ENCODE measurements around the gene CCSER1.
"Not testable (repeated sequence)": the region's sequence is repeated elsewhere in the genome, so short reads cannot be mapped to it uniquely, and the experiment has no call there.

CCSER1 gene

GRCh38 chr4:91317434-91317833 is 1190.2 kb downstream of the CCSER1 start:
- no peak for DNase-seq

GRCh38 chr4:91319556-91320268 is 1192.5 kb downstream of the CCSER1 start:
- DNase-seq = no peak

DNA sequence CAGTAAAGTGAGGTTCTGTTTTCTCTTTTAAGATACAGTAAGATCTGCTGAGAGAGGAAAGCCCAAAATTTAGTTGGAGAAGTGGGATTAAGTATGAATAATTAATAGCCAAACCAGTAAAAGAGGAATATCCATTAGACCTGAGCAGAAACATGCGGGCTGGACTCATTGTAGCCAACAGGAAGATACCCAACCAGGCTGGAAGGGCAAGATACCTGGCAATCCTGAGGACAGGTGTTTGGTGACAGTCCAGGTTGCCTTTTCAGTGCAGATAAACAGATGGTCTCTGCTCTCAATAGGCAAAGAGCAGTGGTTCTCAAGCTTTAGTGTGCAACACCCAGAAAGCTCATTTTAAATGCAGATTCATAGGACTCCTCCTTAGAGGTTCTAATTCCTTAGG is 1195.8 kb downstream of the CCSER1 start:
- DNase-seq = no peak

GRCh38 chr4:91325495-91325894 is 1198.3 kb downstream of the CCSER1 start:
- DNase-seq = no peak

GRCh38 chr4:91326167-91326566 is 1199.0 kb downstream of the CCSER1 start:
- not testable (repeated sequence) for DNase-seq

DNA sequence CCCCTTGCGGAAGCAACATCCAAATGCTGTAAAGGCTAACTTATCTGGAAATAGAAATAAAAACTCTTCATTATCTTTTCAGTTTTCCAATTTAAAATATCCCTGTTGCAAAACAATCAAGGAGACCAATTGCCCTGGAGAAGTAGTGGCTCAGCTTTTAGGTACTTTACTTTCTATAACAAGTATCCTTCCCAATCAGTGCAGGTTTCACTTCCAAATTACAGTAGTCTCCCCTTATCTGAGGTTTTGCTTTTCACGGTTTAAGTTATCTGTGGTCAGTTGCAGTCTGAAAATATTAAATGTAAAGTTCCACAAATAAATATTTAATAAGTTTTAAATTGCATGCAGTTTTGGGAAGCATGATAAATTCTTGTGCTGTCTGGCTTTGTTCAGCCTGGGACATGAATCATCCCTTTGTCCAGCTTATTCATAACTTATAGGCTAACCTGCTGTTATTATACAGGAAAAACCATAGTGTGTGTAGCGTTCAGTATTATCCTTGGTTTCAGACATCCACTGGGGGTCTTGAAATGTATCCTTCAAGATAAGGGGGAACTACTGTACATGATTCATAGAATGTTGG is 1203.5 kb downstream of the CCSER1 start:
- no peak for DNase-seq

GRCh38 chr4:91340822-91341221 is 1213.6 kb downstream of the CCSER1 start:
- no peak for DNase-seq

DNA sequence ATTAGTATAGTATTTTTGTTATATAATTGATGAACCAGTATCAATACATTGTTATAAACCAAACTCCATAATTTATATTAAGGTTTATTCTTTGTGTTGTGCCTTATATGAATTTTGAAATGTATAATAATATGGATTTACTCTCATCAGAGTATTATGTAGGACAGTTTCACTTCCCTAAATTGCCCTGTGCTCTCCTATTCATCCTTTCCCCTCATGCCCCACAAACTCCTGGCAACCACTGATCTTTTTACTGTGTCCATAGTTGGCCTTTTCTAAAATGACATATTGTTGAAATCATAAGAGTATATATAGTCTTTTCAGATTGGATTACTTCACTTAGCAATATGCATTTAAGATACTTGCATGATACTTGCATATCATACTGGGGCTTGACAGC is 1218.4 kb downstream of the CCSER1 start:
- DNase-seq = no peak

GRCh38 chr4:91356496-91356895 is 1229.3 kb downstream of the CCSER1 start:
- DNase-seq = not testable (repeated sequence)

GRCh38 chr4:91358016-91358415 is 1230.8 kb downstream of the CCSER1 start:
- DNase-seq = not testable (repeated sequence)

GRCh38 chr4:91358621-91359020 is 1231.4 kb downstream of the CCSER1 start:
- DNase-seq = not testable (repeated sequence)

GRCh38 chr4:91359041-91360031 is 1232.1 kb downstream of the CCSER1 start:
- DNase-seq = no peak

DNA sequence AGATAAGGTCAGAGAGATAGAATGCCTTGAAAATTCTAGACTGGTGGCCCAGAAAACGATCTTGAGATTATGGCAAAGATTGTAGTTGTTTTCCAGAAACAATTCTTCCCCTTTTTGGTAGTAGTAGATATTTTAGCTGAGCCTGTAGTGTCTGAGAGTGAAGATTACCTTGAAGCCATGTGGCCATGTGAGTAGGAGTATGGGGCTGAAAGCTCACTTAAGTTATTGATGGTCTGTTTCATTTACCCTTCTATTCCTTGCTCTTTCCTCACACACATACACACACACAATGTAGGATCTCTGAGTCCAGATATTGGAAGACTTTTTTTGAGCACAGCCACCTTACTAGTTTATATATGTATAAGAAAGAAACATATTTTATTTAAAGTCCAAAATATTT is 1234.9 kb downstream of the CCSER1 start:
- DNase-seq = no peak

DNA sequence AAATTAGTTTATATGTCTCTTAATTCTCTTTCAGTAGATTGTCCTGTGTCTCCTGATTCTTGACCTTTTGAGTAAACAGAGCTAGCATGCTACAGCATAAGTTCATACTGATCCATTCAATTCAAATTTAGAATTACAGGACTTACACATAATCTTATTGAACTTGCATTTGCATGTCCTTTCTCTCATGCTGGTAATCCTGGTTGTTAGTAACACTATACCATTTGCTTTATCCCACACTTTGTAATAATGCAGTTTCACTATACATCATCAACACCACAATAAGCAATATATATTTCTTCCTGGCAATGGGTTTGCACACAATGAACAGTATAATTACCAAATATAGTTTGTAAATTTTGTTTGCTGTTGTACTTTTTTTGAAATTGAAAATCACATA is 1239.4 kb downstream of the CCSER1 start:
- DNase-seq = no peak

DNA sequence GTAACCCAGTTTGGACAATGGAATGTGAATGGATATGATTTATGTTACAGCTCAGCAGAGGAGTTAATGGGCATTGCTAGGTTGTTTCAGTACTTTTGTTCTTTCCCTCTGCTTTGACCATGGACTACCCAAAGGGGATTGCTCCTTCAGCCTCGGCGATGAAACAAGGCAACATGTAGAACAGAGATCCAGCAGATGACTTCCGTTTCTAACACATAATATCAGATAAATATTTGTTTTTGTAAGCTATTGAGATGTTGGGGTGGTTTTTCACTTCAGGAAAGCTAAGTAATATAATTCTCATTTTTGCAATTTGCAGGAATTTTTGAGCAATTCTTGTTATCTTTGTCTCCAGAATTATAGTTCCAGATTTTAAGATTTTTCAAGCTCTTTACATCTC is 1241.9 kb downstream of the CCSER1 start:
- no peak for DNase-seq

DNA sequence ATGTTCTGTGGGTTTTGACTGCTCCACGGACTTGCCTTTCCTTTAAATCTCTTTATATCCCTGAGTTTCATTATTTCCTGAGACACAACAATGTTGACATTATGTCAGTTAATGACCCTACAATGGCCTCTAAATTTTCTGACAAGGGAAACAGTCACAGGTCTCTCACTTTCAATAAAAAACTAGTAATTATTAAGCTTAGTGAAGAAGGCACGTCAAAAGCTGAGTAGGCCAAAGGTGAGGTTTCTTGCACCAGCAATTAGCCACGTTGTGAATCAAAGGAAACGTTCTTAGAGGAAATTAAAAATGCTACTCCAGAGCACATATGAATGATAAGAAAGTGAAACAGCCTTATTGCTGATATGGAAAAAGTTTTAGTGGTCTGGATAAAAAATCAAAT is 1246.4 kb downstream of the CCSER1 start:
- no peak for DNase-seq

DNA sequence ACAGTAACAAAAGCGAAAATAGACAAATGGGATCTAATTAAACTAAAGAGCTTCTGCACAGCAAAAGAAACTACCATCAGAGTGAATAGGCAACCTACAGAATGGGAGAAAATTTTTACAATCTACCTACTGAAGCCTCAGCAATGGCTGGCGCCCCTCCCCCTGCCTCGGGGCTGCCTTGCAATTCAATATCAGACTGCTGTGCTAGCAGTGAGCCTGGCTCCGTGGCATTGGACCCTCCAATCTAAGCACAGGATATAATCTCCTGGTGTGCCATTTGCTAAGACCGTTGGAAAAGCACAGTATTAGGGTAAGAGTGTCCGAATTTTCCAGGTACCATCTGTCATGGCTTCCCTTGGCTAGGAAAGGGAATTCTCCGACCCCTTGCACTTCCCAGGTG is 1278.2 kb downstream of the CCSER1 start:
- DNase-seq = not testable (repeated sequence)

GRCh38 chr4:91422011-91422410 is 1294.8 kb downstream of the CCSER1 start:
- no peak for DNase-seq

DNA sequence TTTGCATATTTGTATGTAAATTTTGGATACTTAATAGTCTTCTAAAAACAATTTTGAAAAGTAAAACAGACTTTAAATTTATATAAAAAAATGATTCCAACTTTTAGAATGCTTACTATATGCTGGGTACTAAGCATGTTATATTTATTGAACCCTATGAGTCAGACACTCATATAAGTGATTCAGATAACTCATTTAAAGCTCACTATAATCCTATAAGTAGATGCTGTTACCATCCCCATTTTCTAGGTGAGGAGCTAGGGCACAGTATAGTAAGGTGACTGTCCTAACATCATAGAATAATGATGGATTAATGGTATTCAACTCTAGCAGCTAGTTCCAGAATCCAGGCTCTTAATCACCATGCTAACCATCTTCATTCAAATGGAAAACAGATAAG is 1299.5 kb downstream of the CCSER1 start:
- DNase-seq = no peak

- DNase-seq = no peak
Measured at GRCh38 chr4:91427171-91427570, 1300.0 kb downstream of the CCSER1 start.

DNA sequence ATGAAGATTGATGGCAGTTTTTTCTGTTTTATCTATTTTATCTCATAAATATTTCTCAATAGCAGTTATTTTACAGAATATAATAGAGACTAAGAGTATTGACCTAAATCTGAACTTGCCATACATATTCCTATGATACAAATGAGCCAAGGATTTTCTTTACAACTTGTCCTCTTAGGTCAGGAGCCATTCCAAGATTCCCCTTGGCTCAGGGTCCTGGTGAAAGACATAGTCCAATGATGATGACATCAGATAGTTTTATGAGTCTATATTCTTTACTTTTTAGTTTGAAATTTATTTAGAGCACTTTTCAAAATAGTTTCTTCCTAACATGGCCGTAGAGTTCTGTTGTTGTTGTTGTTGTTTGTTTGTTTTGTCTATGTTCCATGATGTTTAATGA is 1307.4 kb downstream of the CCSER1 start:
- DNase-seq = no peak

DNA sequence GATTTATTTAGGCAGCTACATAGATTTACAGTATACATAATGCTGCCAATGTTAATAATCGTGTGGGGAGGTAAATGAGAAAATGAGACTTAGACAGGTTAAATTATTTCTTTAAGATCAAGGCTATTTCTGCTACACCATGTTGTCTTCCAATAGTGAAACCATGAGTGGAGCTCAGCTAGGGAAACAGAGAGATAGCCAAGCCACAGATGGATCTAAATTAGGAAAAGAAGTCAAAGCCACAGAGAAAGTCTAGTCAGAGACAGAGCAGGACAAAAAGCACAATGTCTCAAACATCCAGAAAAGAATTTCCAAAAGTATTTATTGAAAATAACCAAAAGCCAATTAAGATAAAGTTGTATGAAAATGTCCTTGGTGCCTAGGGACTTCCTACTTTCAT is 1309.4 kb downstream of the CCSER1 start:
- no peak for DNase-seq

GRCh38 chr4:91447168-91447567 is 1320.0 kb downstream of the CCSER1 start:
- DNase-seq = no peak
